GM18907 (cell line): ENCODE measurements around the gene TMEM209.
"Not testable (repeated sequence)": the region's sequence is repeated elsewhere in the genome, so short reads cannot be mapped to it uniquely, and the experiment has no call there.

ENCODE experiments used
- ATAC-seq: cut with Tn5 transposase; IDR thresholded peaks from one replicate; pipeline ENCODE4 v1.9.1; 2021; ENCODE audit warnings: mild to moderate bottlenecking, moderate library complexity; ENCODE audit not compliant: unreplicated experiment

Gene TMEM209

DNA sequence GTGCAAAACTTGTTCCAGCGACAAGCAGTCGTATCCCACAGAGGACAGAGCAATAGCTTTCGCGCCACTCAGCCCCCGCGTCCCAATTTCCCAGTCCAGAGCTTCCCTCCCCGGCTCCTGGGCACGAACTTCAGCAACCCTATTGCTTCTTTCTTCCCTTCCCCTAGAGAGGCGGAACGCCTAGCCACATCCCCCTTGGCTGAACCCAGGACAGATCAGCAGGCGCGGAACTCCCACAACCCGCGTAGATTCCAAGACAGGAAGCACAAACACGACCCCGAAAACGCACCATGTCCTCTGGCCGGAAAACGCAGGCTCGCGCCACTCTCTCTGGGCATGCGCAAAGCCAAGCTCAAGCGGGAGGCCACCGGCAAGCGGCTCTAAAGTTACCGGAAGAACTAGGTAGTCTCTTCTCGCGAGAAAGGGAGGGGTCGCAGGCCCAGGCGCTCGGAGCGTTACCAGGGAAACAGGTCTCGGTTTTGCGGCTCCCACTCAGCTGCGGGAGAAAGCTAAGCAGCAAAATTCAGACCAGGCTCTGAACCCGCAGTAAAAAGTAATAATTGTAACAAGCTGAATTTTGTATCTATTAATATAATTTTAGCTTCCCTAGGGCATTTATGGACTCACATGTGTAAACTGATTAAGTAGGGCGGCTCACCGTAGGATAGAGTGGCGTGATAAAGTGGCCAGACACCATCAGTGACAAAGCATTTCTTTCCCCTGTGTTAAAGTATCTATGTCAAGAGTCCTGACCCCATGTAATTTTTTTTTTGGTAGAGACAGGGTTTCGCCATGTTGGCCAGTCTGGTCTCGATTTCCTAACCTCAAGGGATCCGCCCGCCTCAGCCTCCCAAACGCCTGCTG, at the start of gene TMEM209:
TSS of gene TMEM209 (minus strand) at position 323 of the 864 bp plus-strand sequence. CDS start at position 292, 31 bp downstream.
- ATAC-seq, result peak; percentile 97

- no peak for ATAC-seq
These were observed 49.3 kb upstream of the TMEM209 start for GRCh38 chr7:130254555-130254954.

- ATAC-seq, result not testable (repeated sequence)
These were observed 44.4 kb upstream of the TMEM209 start for GRCh38 chr7:130249626-130250025.

DNA sequence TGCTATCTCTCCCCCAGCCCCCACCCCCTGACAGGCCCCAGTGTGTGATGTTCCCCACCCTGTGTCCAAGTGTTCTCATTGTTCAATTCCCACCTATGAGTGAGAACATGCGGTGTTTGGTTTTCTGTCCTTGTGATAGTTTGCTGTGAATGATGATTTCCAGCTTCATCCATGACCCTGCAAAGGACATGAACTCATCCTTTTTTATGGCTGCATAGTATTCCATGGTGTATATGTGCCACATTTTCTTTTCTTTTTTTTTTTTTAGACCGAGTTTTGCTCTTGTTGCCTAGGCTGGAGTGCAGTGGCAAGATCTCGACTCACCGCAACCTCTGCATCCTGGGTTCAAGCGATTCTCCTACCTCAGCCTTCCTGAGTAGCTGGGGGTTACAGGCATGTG, 43.6 kb upstream of the TMEM209 start:
- ATAC-seq, result not testable (repeated sequence)

DNA sequence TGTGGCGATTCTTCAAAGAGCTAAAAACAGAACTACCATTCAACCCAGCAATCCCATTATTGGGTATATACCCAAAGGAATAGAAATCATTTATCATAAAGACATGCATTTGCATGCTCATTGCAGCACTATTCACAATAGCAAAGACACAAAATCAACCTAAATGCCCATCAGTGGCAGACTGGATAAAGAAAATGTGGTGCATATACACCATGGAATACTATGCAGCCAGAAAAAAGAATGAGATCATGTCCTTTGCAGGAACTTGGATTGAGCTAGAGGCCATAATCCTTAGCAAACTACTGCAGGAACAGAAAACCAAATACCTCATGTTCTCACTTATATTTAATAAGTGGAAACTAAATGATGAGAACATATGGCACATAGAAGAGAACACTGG, 41.3 kb upstream of the TMEM209 start:
- ATAC-seq, result not testable (repeated sequence)

GRCh38 chr7:130243486-130243885, 38.3 kb upstream of the TMEM209 start:
- not testable (repeated sequence) for ATAC-seq

DNA sequence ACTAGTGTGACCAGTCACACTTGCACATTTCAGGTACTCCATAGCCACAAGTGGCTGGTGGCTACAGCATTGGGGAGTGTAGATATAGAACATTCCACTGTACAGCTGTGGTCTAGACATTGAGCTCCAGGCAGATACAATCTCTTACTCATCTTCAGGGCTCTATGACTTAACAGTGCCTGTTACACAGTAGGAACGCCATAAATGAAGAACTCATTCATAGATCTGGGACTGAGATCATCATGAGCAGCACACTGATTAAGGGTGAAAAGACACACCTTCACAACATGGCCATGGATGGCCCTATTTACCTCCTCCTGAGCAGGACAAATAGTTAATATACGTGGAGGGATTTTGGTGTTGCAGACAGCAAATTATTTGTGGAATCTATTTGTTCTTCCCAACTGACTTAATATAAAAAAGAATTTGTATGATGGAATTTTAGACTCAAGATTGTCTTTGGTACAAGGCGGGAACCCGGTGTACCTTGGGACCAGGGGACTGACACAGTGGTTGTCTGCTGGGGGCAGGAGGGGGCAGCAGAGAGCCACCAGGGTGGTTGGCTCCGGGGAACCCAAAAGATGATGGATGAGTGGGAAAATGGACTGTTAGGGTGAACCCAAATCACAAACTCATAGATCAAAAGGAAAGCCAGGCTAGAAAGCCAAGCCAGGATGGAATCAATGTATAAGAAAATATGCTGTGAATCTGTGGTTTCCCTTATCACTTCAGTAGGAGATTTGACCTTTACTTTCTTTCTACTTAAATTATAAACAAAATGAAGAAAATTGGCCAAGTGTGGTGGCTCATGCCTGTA, 37.2 kb upstream of the TMEM209 start:
- peak; percentile 52 for ATAC-seq

GRCh38 chr7:130240240-130240639, 35.0 kb upstream of the TMEM209 start:
- ATAC-seq, result no peak

GRCh38 chr7:130236361-130236760, 31.2 kb upstream of the TMEM209 start:
- not testable (repeated sequence) for ATAC-seq

- no peak for ATAC-seq
These were observed 28.9 kb upstream of the TMEM209 start for GRCh38 chr7:130234078-130234477.

DNA sequence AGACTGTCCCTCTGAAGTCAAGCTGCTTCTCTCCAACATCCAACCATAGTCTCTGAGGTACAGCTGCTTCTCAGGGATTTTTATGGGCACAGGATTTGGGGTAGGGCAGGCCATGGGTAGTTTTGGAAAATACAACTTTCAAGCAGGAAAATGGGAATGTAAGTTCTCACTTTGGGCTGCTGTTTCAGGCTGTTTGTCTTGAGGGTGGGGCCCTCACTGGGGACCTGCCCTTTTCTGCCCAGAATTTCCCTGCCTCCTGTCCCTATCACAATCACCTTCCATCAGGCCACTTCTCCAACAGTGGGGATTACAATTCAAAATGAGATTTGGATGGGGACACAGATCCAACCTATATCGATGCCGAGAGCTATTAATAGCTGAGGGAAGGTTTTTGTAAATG, 27.0 kb upstream of the TMEM209 start:
- no peak for ATAC-seq

DNA sequence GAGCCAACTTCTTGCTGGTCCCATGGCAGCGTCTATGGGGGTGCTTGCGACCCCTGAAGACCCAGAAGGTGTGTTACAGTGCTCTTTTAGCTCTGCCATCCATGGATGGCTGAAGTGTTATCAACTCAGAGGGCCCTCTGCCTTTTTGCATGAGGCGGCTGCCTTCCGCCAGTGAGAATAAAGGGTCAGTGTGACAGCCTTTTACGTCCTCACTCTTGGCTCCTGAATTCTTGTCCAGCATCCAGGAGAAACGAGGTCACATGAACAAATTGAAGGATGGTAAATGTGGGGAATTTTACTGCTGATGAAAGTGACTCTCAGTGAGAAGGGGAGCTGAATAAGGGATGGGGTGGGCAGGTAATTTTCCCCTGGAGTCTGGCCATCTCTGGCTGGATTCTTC, 26.6 kb upstream of the TMEM209 start:
- no peak for ATAC-seq

GRCh38 chr7:130229981-130230380, 24.8 kb upstream of the TMEM209 start:
- not testable (repeated sequence) for ATAC-seq

GRCh38 chr7:130228840-130229502, 23.8 kb upstream of the TMEM209 start:
- no peak for ATAC-seq

- ATAC-seq, result no peak
These were observed 22.8 kb upstream of the TMEM209 start for GRCh38 chr7:130227883-130228575.

DNA sequence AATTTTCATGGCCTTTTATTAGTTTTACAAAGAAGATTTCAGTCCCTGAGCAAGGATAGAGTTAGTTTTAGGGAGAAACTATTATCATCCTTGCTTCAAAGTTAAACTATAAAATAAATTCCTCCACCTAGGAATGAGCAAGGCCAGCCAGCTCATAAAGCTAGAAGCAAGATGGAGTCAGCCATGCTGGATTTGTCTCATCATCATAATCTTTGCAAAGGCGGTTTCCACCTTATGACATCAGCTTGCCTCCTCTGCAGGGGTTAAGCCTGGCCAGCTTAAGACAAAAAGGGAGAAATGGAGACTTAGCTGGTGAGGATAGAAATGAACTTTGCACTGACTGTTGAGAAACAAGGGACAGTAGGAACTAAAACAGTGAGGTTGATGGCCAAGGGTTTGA, 21.1 kb upstream of the TMEM209 start:
- ATAC-seq, result no peak

DNA sequence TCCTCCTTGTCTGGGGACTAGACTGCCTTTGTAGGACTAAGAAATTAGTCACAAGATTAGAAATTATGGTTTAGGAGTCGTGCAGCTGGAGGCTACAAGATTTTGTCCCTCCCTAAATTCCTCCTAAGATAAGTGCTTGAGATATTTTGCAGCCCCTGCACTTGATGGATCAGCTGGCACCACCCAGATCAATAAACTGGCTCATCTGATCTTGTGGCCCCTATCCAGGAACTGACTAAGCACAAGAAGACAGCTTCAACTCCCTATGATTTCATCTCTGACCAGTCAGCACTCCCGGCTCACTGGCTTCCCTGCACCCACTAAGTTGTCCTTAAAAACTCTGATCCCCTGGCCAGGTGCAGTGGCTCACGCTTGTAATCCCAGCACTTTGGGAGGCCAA, 19.7 kb upstream of the TMEM209 start:
- ATAC-seq, result not testable (repeated sequence)

GRCh38 chr7:130224210-130224609, 19.0 kb upstream of the TMEM209 start:
- no peak for ATAC-seq

- no peak for ATAC-seq
These were observed 18.4 kb upstream of the TMEM209 start for GRCh38 chr7:130223646-130224045.

DNA sequence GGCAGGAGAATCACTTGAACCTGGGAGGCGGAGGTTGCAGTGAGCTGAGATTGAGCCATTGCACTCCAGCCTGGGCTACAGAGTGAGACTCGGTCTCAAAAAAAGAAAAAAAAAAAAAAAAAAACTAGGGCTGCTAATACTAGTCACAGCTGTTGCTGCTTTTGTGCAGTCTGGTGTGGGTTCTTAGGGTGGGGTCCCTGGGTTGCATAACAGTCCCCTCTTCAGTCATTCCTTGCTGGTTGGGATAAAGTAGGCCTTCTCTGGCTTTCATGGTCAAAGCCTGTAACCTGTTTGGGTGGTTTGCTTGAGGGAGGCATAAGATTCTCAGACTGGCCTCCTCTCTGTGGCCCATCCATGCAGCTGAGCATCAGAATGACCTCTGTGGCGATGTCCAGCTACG, 16.5 kb upstream of the TMEM209 start:
- ATAC-seq, result no peak

DNA sequence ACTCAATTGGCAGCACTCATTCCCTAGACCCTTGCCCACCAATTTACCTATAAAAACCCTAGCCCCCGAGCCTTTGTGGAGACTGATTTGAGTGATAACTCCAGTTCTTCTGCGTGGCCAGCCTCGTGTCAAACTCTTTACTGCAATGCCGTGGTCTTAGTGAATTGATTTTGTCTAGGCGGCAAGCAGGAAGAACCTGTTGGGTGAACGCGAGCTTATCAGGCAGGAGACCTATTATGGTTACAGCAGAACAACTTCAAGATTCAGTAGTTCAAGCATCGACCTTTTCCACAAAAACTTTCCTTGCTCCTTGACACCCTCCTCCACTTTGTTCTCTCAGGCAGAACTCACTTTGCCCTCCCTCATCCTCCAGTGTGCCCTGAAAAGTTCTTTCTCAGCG, 14.7 kb upstream of the TMEM209 start:
- ATAC-seq, result no peak
